GM21360 (cell line): Measurements from ENCODE around the gene CHEK2.
"Not testable (repeated sequence)": the region's sequence is repeated elsewhere in the genome, so short reads cannot be mapped to it uniquely, and the experiment has no call there.

Source experiments
- ATAC-seq: cut with Tn5 transposase; IDR thresholded peaks from one replicate; pipeline ENCODE4 v1.9.1; 2021; ENCODE audit warnings: mild to moderate bottlenecking, moderate library complexity; ENCODE audit not compliant: unreplicated experiment

Gene CHEK2

DNA sequence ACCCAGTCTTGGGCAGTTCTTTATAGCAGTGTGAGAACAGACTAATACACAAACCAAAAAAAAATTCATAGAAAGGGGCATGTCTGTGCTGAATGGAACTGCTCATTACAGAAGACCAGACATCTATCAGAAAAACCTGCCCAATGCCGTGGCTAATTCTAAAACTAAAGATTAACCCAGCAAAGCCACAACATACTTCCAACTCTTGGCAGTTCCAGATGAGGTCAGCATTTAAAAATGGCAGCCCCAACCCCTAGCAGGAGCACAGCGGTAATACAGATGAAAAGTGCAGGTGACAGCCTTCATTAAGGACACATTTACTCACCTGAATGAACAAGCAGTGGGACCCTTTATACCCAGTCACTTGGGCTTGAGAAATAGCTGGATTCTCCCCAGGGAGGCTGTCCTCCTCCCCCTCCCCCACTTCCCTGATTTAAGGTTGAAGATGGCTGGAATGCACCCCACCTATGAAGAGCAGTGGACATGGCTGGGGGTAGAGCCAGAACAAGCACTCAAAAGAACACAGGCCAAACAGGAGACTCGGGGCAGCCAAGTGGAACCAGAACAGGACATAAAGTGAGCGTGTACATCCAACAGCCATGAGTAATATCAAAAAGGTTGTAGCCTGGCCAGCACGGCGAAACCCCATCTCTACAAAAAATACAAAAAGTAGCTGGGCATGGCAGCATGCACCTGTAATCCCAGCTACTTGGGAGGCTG, 48.4 kb downstream of the CHEK2 start:
- not testable (repeated sequence) for ATAC-seq

- ATAC-seq = not testable (repeated sequence)
Measured at GRCh38 chr22:28689796-28690195, 51.8 kb downstream of the CHEK2 start.

- not testable (repeated sequence) for ATAC-seq
Measured at GRCh38 chr22:28682966-28683365, 58.7 kb downstream of the CHEK2 start.

DNA sequence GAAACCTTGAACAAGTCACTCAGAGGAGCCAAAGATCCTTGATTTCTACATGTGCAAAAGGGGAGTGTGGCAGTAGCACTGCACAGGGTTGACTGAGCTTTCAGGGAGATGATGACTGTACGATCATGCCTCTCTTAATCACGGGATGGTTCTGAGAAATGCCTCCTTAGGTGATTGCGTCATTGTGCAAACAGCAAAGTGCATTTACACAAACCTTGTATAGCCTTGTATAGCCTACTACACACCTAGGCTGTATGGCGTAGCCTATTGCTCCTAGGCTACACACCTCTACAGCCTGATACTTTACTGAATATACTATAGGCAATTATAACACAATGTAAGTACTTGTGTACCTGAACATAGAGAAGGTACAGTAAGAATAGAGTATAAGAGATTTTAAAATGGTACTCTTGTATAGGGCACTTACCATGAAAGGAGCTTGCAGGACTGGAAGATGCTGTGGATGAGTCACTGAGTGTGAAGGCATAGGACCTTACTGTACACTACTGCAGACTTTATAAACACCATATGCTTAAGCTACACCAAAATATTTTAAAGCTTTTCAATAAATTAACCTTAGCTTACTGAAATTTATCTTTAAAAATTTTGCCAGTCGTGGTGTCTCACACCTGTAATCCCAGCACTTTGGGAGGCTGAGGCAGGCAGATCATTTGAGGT, 60.7 kb downstream of the CHEK2 start:
- not testable (repeated sequence) for ATAC-seq

- not testable (repeated sequence) for ATAC-seq
Measured at GRCh38 chr22:28679611-28680287, 61.9 kb downstream of the CHEK2 start, which contains the start of gene TTC28. Gene TTC28 (minus strand): TSS chr22:28679840. CDS start chr22:28679723, 117 bp downstream.

- not testable (repeated sequence) for ATAC-seq
Measured at GRCh38 chr22:28678778-28679610, 62.6 kb downstream of the CHEK2 start.

GRCh38 chr22:28678170-28678569, 63.5 kb downstream of the CHEK2 start:
- not testable (repeated sequence) for ATAC-seq

GRCh38 chr22:28674121-28674563, 67.5 kb downstream of the CHEK2 start:
- ATAC-seq = no peak

GRCh38 chr22:28670756-28671155, 70.9 kb downstream of the CHEK2 start:
- ATAC-seq = no peak

DNA sequence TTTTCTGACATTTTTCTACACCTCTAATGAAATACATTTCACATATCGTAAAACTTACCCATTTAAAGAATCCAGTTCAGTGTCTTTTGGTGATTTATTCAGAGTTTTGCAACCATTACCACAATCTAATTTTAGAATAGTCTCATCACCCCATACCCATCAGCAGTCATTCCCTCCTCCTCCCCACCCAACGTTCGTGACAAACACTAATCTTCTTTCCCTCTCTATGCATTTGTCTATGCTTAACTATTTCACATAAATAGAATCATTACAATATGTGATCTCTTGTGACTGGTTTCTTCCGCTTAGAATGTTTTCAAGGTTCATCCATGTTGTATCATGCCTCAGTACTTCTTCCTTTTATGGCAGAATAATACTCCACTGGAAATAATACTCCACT, 71.5 kb downstream of the CHEK2 start:
- no peak for ATAC-seq

DNA sequence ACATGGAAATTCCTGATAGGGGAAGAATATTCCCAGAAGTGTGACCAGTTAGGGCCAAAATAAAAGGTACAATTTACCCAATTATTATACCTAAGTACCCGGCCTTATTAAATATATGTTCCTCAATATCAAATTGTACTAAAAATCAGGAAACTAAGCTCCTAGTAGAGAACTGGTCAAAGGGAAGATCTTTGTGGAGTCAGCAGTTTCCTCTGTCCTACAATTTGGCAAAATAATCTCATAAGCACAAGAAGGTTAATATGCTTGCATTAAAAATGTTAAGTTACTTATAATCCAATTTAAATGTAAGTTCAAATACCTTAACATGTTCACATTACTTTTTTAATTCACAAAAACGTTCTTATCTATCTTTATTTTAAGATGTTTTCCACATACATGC, 72.2 kb downstream of the CHEK2 start:
- ATAC-seq = no peak

GRCh38 chr22:28663569-28663942, 78.1 kb downstream of the CHEK2 start:
- ATAC-seq = not testable (repeated sequence)

- no peak for ATAC-seq
Measured at GRCh38 chr22:28658448-28658847, 83.2 kb downstream of the CHEK2 start.

- ATAC-seq = no peak
Measured at GRCh38 chr22:28656181-28656580, 85.4 kb downstream of the CHEK2 start.

DNA sequence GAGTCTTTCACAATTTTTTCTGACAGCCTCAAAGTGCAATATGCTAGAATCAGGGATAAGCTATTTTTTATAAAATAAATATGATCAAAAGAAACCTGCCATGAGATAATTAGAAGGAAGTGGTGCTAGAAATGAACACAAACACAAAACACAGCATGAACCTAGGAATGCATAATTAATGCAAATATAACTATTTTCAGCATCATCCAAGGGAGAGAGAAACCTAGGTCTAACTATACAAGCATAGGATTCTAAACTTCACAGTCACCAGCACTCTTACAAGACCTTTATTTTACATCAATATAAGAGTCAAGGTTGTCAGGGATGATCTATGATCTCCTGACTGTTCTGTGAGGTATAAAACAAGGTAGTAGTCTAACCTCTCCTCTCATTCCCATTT, 91.2 kb downstream of the CHEK2 start:
- ATAC-seq = no peak

DNA sequence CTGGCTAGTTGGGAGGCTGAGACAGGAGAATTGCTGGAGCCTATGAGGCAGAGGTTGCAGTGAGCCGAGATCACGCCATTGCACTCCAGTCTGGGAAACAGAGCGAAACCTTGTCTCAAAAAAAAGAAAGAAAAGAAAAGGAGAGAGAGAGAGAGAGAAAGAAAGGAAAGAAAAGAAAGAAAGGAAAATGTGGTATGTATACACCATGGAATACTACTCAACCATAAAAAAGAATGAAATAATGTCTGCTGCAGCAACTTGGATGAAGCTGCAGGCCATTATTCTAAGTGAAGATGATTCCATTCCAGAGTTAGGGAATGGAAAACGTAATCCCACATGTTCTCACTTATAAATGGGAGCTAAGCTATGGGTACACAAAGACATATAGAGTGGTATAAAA, 92.8 kb downstream of the CHEK2 start:
- ATAC-seq = no peak

DNA sequence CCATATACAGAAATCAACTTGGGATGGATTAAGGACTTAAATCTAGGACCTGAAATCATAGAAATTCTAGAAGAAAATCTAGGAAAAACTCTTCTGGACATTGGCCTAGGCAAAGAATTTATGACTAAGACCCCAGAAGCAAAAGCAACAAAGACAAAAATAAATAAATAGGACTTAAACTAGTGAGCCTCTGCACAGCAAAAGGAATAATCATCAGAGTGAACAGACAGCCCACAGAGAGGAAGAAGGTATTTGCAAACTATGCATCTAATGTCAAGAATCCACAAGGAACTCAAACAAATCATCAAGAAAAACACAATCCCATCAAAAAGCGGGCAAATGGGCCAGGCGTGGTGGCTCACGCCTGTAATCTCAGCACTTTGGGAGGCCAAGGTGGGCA, 94.4 kb downstream of the CHEK2 start:
- ATAC-seq = no peak

GRCh38 chr22:28639321-28639720, 102.3 kb downstream of the CHEK2 start:
- ATAC-seq = no peak
